Right lobe of liver (tissue), 4 donors: Measurements from ENCODE around the gene NAV2.

Experiments used
- POLR2A ChIP-seq: fragments of 450-650 bp; IDR thresholded peaks from one replicate; pipeline ENCODE4 v1.6.1; 2017; ENCODE audit warnings: antibody characterized with exemption, mild to moderate bottlenecking
- TF ChIP-seq, protein P1 (sequence below), 4 donors: fragments of 200-600 bp in 3 of 4; fragments of 450-650 bp in 1 of 4; IDR thresholded peaks; one replicate each; pipeline versions ENCODE4 v1.5.1 to v1.8.0; 2016 to 2022; ENCODE audit warnings: antibody characterized with exemption in 4 of 4, mild to moderate bottlenecking in 2 of 4
- donor health status: DM: no; HTN: no; CAD: no.
- donor health status: DM: no; HTN: no; CAD: no.
- donor health status: DM: no; HTN: yes; CAD: no.

DNA sequence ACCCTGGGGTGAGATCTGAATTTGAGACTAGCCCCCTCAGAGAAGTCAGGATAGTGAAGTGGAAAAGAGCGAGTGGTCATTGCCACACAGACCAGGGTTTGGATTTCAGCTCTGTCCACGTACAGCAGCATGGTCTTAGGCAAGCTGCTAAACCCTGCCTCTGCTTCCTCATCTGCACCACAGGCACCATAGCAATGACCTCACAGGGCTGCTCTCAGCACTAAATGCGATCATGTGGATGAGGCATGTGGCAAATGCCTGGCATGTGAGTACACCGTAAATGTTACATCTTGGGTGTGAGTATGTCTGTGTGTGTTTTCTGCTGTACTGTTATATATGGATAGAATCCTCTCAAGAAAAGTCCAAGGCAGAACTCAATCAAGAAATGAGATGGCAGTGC is 15.8 kb downstream of the NAV2 start:
- TF ChIP-seq, protein P1, sequence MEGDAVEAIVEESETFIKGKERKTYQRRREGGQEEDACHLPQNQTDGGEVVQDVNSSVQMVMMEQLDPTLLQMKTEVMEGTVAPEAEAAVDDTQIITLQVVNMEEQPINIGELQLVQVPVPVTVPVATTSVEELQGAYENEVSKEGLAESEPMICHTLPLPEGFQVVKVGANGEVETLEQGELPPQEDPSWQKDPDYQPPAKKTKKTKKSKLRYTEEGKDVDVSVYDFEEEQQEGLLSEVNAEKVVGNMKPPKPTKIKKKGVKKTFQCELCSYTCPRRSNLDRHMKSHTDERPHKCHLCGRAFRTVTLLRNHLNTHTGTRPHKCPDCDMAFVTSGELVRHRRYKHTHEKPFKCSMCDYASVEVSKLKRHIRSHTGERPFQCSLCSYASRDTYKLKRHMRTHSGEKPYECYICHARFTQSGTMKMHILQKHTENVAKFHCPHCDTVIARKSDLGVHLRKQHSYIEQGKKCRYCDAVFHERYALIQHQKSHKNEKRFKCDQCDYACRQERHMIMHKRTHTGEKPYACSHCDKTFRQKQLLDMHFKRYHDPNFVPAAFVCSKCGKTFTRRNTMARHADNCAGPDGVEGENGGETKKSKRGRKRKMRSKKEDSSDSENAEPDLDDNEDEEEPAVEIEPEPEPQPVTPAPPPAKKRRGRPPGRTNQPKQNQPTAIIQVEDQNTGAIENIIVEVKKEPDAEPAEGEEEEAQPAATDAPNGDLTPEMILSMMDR (IDR thresholded peaks at IDR 0.05): no peak
- TF ChIP-seq POLR2A: no peak
